Hepatocyte (in vitro differentiated cells): ENCODE results near the gene C4orf50.

ENCODE experiments used
- EZH2 ChIP-seq: fragments of 200-600 bp; sonication (generic); IDR thresholded peaks from 2 replicates; pipeline ENCODE4 v1.6.1; 2016; ENCODE audit warnings: antibody characterized with exemption, mild to moderate bottlenecking, borderline replicate concordance
- EZH2phosphoT487 ChIP-seq: fragments of 200-600 bp; sonication (generic); IDR thresholded peaks from one replicate; pipeline ENCODE4 v1.6.1; 2018; ENCODE audit warnings: antibody characterized with exemption, mild to moderate bottlenecking, low read depth, moderate library complexity; ENCODE audit not compliant: unreplicated experiment, severe bottlenecking
- TF ChIP-seq, protein P1 (sequence below): fragments of 200-600 bp; sonication (generic); IDR thresholded peaks from 2 replicates; pipeline ENCODE4 v1.5.1; 2016; ENCODE audit warnings: antibody characterized with exemption, mild to moderate bottlenecking; ENCODE audit not compliant: poor library complexity

GRCh38 chr4:5854929-5855328, 163.3 kb downstream of the C4orf50 start:
- TF ChIP-seq, protein P1, sequence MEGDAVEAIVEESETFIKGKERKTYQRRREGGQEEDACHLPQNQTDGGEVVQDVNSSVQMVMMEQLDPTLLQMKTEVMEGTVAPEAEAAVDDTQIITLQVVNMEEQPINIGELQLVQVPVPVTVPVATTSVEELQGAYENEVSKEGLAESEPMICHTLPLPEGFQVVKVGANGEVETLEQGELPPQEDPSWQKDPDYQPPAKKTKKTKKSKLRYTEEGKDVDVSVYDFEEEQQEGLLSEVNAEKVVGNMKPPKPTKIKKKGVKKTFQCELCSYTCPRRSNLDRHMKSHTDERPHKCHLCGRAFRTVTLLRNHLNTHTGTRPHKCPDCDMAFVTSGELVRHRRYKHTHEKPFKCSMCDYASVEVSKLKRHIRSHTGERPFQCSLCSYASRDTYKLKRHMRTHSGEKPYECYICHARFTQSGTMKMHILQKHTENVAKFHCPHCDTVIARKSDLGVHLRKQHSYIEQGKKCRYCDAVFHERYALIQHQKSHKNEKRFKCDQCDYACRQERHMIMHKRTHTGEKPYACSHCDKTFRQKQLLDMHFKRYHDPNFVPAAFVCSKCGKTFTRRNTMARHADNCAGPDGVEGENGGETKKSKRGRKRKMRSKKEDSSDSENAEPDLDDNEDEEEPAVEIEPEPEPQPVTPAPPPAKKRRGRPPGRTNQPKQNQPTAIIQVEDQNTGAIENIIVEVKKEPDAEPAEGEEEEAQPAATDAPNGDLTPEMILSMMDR: no peak
- TF ChIP-seq EZH2: no peak
- TF ChIP-seq EZH2phosphoT487: no peak
